CD4-positive, alpha-beta memory T cell (primary cell): ENCODE results near the gene MAP4K3. TPM values are rescaled to one million over a fixed set of nuclear protein-coding genes. Genes with fewer than 3 reads are reported as not detected.

Experiments used
- CTCF ChIA-PET: fragments of 350-600 bp; sonication (Branson Sonifier 250); formaldehyde crosslinking; loops from one replicate; lab custom pipeline; 2021; ENCODE audit warnings: inconsistent platforms; ENCODE audit not compliant: partially characterized antibody; lab: Charles Lee
- POLR2A ChIA-PET: fragments of 350-600 bp; sonication (Branson Sonifier 250); formaldehyde crosslinking; loops from one replicate; lab custom pipeline; 2021; ENCODE audit not compliant: partially characterized antibody; lab: Charles Lee
- DNase-seq, 5 donors: peaks; one replicate each; pipeline versions ENCODE4 v3.0.0 to v3.0.0-alpha.2; 2020 to 2022; ENCODE audit warnings: mixed read lengths in 1 of 5
- H3K27ac ChIP-seq: one replicate; pipeline ENCODE4 v1.7.0; 2013; ENCODE audit warnings: low read depth, low read length
- H3K27me3 ChIP-seq: 2 replicates; pipeline ENCODE4 v1.7.0; 2013; ENCODE audit warnings: mild to moderate bottlenecking, low read length, moderate library complexity; ENCODE audit not compliant: insufficient read depth
- H3K36me3 ChIP-seq: 2 replicates; pipeline ENCODE4 v1.7.0; 2013; ENCODE audit warnings: mild to moderate bottlenecking, low read length, moderate library complexity; ENCODE audit not compliant: insufficient read depth
- H3K4me1 ChIP-seq: 2 replicates; pipeline ENCODE4 v1.7.0; 2013; ENCODE audit warnings: mild to moderate bottlenecking, low read length, moderate library complexity; ENCODE audit not compliant: insufficient read depth
- H3K4me3 ChIP-seq, 2 donors: one replicate each; pipeline ENCODE4 v1.7.0; 2013; ENCODE audit warnings: low read length in 2 of 2, mild to moderate bottlenecking in 1 of 2
- H3K9me3 ChIP-seq, 2 donors: one replicate each; pipeline ENCODE4 v1.7.0; 2013; ENCODE audit warnings: low read length in 2 of 2, control low read depth in 1 of 2; ENCODE audit not compliant: control insufficient read depth in 1 of 2
- H3K27ac Mint-ChIP-seq, 7 donors: one replicate each; pipeline ENCODE4 v1.8.0; 2020 to 2021; ENCODE audit warnings: mixed read lengths in 7 of 7, mild to moderate bottlenecking in 6 of 7, inconsistent platforms in 3 of 7, moderate library complexity in 3 of 7
- H3K27me3 Mint-ChIP-seq, 2 donors: one replicate each; pipeline ENCODE4 v1.8.0; 2020 to 2021; ENCODE audit warnings: mixed read lengths in 2 of 2
- H3K36me3 Mint-ChIP-seq, 2 donors: one replicate each; pipeline ENCODE4 v1.8.0; 2020 to 2021; ENCODE audit warnings: mixed read lengths in 2 of 2, inconsistent platforms in 1 of 2, mild to moderate bottlenecking in 1 of 2
- H3K4me1 Mint-ChIP-seq, 4 donors: one replicate each; pipeline ENCODE4 v1.8.0; 2020 to 2021; ENCODE audit warnings: mixed read lengths in 4 of 4, mild to moderate bottlenecking in 1 of 4
- H3K4me3 Mint-ChIP-seq, 8 donors: one replicate each; pipeline ENCODE4 v1.8.0; 2020 to 2021; ENCODE audit warnings: mixed read lengths in 8 of 8, mild to moderate bottlenecking in 7 of 8, moderate library complexity in 6 of 8, inconsistent platforms in 3 of 8
- H3K9me3 Mint-ChIP-seq, 8 donors: one replicate each; pipeline ENCODE4 v1.8.0; 2020 to 2021; ENCODE audit warnings: mixed read lengths in 8 of 8, mild to moderate bottlenecking in 5 of 8, inconsistent platforms in 3 of 8, moderate library complexity in 1 of 8
- intact Hi-C: fragments of 100-400 bp; cut with micrococcal nuclease; formaldehyde crosslinking; loops from one replicate; pipeline ENCODE4 v1.15.1; 2023
- polyA plus RNA-seq, 2 donors: library from polyadenylated mRNA; unstranded; fragments of 300-500 nt; fragmentation: Illumina TruSeq; gene quantifications; one replicate each; pipeline ENCODE4 v1.2.3, GENCODE V29; 2021
- total RNA-seq, 2 experiments: library from RNA; stranded (reverse); gene quantifications; one replicate each; pipeline ENCODE4 v1.2.3, GENCODE V29; 2021

MAP4K3 gene
- total and polyA plus RNA-seq, 4 experiments from 2014 or later, result 1.7 to 18.1 (median 9.4) TPM

DNA sequence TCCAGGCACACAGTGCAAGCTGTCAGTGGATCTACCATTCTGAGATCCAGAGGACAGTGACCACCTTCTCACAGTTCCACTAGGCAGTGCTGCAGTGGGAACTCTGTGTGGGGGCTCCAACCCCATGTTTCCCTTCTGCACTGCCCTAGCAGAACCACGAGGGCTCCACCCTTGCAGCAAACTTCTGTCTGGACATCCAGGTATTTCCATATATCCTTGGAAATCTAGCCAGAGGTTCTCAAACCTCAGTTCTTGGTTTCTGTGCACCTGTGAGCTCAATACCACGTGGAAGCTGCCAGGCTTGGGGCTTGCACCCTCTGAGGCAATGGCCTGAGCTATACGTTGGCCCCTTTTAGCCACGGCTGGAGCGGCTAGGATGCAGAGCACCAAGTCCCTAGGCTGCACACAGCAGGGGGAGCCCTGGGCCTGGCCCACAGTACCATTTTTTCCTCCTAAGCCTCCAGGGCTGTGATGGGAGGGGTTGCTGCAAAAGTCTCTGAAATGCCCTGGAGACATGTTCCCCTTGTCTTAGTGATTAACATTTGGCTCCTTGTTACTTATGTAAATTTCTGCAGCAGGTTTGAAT lies 77.5 kb downstream of the MAP4K3 start:
- ChIA-PET POLR2A (no interaction called here), CTCF (no interaction called here)
- Mint-ChIP-seq H3K27ac (no peak overlapping the region), H3K4me3 (no peak overlapping the region), H3K27me3 (no peaks in the 10 kb centered on the region), H3K4me1 (no peaks in the 10 kb centered on the region), H3K36me3 (peaks cover 28 to 36% of the 10 kb centered on the region in 2 donors), H3K9me3 (peaks cover 0 to 41% (median 28%) of the 10 kb centered on the region in 8 donors)
- Histone ChIP-seq H3K9me3 (peaks cover 0 to 17% of the 10 kb centered on the region in 2 donors), H3K4me3 (no peak overlapping the region), H3K27me3 (no peaks in the 10 kb centered on the region), H3K36me3 (no peaks in the 10 kb centered on the region), H3K4me1 (no peaks in the 10 kb centered on the region), H3K27ac (no peak overlapping the region)
- no peak for DNase-seq
- intact Hi-C loops, result no loop called here

DNA sequence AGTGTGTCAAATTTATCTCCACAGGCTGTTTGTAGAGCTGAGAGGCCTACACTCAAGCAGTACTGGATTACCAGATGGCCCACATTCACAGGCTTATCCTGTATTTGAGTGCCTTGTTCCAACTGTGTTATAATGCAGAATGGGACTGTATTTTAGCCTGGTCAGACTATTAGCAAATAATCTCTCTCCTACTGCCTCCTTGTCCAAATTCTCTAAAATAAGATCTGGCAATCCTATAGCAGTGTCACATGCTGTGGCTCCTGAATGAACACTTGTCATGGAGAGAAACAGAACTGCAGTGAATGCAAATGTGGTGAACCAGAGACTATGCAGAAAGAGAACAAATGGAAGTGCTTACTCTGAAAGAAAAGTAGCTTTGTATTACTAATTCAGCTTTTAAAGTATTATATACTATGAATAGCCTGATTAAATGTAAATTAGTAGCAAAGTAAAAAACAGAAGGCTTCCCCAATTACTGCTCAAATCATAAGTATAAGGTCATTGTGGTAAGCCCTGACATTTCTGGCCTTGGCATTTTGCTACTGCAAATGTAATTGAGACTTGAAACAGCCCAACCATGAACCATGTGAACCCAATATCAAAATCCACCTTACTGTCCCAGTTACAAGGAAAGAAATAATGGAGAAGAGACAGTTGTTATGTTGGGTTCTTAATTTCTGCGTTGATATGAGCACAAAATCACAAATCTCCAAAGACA lies 80.0 kb downstream of the MAP4K3 start:
- ChIA-PET POLR2A (no interaction called here), CTCF (no interaction called here)
- Mint-ChIP-seq H3K27ac (no peak overlapping the region), H3K4me3 (no peak overlapping the region), H3K27me3 (no peaks in the 10 kb centered on the region), H3K4me1 (no peaks in the 10 kb centered on the region), H3K9me3 (peaks cover 0 to 31% (median 21%) of the 10 kb centered on the region in 8 donors), H3K36me3 (peaks cover 25 to 26% of the 10 kb centered on the region in 2 donors)
- H3K9me3 ChIP-seq, result peaks cover 0 to 17% of the 10 kb centered on the region in 2 donors
- H3K4me3 ChIP-seq, result no peak overlapping the region
- H3K27me3 ChIP-seq, result no peaks in the 10 kb centered on the region
- no peak for DNase-seq
- no peak overlapping the region for H3K27ac ChIP-seq
- no peaks in the 10 kb centered on the region for H3K4me1 ChIP-seq
- H3K36me3 ChIP-seq, result no peaks in the 10 kb centered on the region
- intact Hi-C loops, result no loop called here

GRCh38 chr2:39350658-39351057 lies 86.4 kb downstream of the MAP4K3 start:
- no peak for DNase-seq
- H3K27me3 ChIP-seq, result no peaks in the 10 kb centered on the region
- Mint-ChIP-seq H3K4me1 (no peaks in the 10 kb centered on the region), H3K27me3 (no peaks in the 10 kb centered on the region), H3K27ac (no peak overlapping the region), H3K9me3 (no peaks in the 10 kb centered on the region), H3K36me3 (peaks cover 6 to 7% of the 10 kb centered on the region in 2 donors), H3K4me3 (no peak overlapping the region)
- H3K36me3 ChIP-seq, result no peaks in the 10 kb centered on the region
- CTCF ChIA-PET, result no interaction called here
- H3K4me3 ChIP-seq, result no peak overlapping the region
- POLR2A ChIA-PET, result no interaction called here
- intact Hi-C loops, result no loop called here
- no peaks in the 10 kb centered on the region for H3K4me1 ChIP-seq
- no peaks in the 10 kb centered on the region for H3K9me3 ChIP-seq
- no peak overlapping the region for H3K27ac ChIP-seq

- H3K27me3 ChIP-seq, result no peaks in the 10 kb centered on the region
- H3K27ac ChIP-seq, result no peak overlapping the region
- ChIA-PET CTCF (no interaction called here), POLR2A (no interaction called here)
- no peaks in the 10 kb centered on the region for H3K36me3 ChIP-seq
- no peaks in the 10 kb centered on the region for H3K9me3 Mint-ChIP-seq
- H3K36me3 Mint-ChIP-seq, result peaks cover 18 to 24% of the 10 kb centered on the region in 2 donors
- no peak overlapping the region for H3K4me3 ChIP-seq
- no peaks in the 10 kb centered on the region for H3K9me3 ChIP-seq
- H3K4me1 ChIP-seq, result no peaks in the 10 kb centered on the region
- no peaks in the 10 kb centered on the region for H3K27me3 Mint-ChIP-seq
- H3K4me1 Mint-ChIP-seq, result peaks cover 0 to 2% (median 0%) of the 10 kb centered on the region in 4 donors
- H3K4me3 Mint-ChIP-seq, result no peak overlapping the region
- no peak for DNase-seq
- intact Hi-C loops, result no loop called here
- no peak overlapping the region for H3K27ac Mint-ChIP-seq
Measured at GRCh38 chr2:39338502-39338901, 98.6 kb downstream of the MAP4K3 start.

- DNase-seq, result no peak
- Histone ChIP-seq H3K9me3 (no peaks in the 10 kb centered on the region), H3K4me3 (no peak overlapping the region), H3K27me3 (no peaks in the 10 kb centered on the region), H3K27ac (no peak overlapping the region), H3K36me3 (no peaks in the 10 kb centered on the region), H3K4me1 (no peaks in the 10 kb centered on the region)
- Mint-ChIP-seq H3K27me3 (no peaks in the 10 kb centered on the region), H3K27ac (peak overlapping the region in 1 of 7 donors; percentile 29), H3K36me3 (peaks cover 18 to 30% of the 10 kb centered on the region in 2 donors), H3K4me3 (no peak overlapping the region), H3K4me1 (peaks cover 0 to 2% (median 0%) of the 10 kb centered on the region in 4 donors), H3K9me3 (no peaks in the 10 kb centered on the region)
- CTCF ChIA-PET, result no interaction called here
- POLR2A ChIA-PET, result no interaction called here
- intact Hi-C loops, result no loop called here
Measured at GRCh38 chr2:39335930-39336329, 101.2 kb downstream of the MAP4K3 start.

DNA sequence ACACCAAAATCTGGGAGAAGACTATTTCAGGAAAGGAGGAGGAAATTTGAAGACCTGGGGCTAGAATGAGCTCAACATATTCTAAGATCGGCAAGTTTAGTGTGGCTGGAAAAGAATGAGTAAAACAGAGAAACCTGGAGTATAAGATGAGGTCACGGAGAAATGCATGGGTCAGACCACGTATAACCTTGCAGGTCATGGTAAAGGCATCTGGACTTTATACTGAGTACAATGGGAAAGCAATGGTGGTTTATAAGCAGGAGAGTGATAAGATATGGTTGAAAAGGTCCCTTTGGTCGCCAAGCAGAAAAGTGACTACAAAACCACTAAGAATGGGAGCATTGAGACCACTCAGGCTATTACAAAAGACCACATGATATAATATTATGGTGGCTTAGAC lies 102.1 kb downstream of the MAP4K3 start:
- no peaks in the 10 kb centered on the region for H3K27me3 Mint-ChIP-seq
- DNase-seq, result no peak
- no peak overlapping the region for H3K4me3 Mint-ChIP-seq
- Histone ChIP-seq H3K4me3 (no peak overlapping the region), H3K4me1 (no peaks in the 10 kb centered on the region), H3K36me3 (no peaks in the 10 kb centered on the region), H3K9me3 (no peaks in the 10 kb centered on the region), H3K27ac (no peak overlapping the region), H3K27me3 (no peaks in the 10 kb centered on the region)
- CTCF ChIA-PET, result no interaction called here
- H3K9me3 Mint-ChIP-seq, result no peaks in the 10 kb centered on the region
- H3K4me1 Mint-ChIP-seq, result no peaks in the 10 kb centered on the region
- peaks cover 21 to 30% of the 10 kb centered on the region in 2 donors for H3K36me3 Mint-ChIP-seq
- intact Hi-C loops, result no loop called here
- H3K27ac Mint-ChIP-seq, result no peak overlapping the region
- POLR2A ChIA-PET, result interaction anchor here (0.6 kb wide), 1 partner anchor 145 kb away, joined by 3 read pairs; no protein-coding TSS in a partner anchor

DNA sequence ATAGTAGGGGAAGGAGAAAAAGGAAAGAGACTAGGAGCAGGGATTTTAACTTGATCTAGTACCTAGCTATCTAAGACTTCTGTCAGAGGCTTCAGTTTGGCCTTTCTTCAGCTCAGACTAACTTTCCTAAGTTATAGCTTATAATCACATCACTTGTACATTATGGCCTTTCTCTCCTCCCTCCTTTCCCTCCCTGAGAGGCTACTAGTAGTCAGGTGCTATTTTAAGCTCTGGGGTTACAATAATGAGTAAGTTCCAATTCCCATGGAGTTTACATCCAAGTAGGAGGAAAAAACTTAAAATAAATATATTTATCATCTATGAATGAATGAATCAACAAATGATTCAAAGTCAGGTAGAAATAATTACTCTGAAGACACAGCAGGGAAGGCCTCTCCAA lies 102.6 kb downstream of the MAP4K3 start:
- H3K4me3 Mint-ChIP-seq, result no peak overlapping the region
- intact Hi-C loops, result no loop called here
- H3K4me1 Mint-ChIP-seq, result no peaks in the 10 kb centered on the region
- H3K9me3 Mint-ChIP-seq, result no peaks in the 10 kb centered on the region
- H3K4me3 ChIP-seq, result no peak overlapping the region
- no peak for DNase-seq
- no peaks in the 10 kb centered on the region for H3K36me3 ChIP-seq
- no peaks in the 10 kb centered on the region for H3K27me3 ChIP-seq
- H3K4me1 ChIP-seq, result no peaks in the 10 kb centered on the region
- CTCF ChIA-PET, result no interaction called here
- no peaks in the 10 kb centered on the region for H3K9me3 ChIP-seq
- H3K27ac Mint-ChIP-seq, result no peak overlapping the region
- no peak overlapping the region for H3K27ac ChIP-seq
- H3K27me3 Mint-ChIP-seq, result no peaks in the 10 kb centered on the region
- POLR2A ChIA-PET, result interaction anchor here (0.6 kb wide), 1 partner anchor 146 kb away, joined by 3 read pairs; no protein-coding TSS in a partner anchor
- peaks cover 23 to 33% of the 10 kb centered on the region in 2 donors for H3K36me3 Mint-ChIP-seq
